Measurements from ENCODE around the gene PLEKHM1.
"Not testable (repeated sequence)": the region's sequence is repeated elsewhere in the genome, so short reads cannot be mapped to it uniquely, and the experiment has no call there.

PLEKHM1 gene

GRCh38 chr17:45490615-45491433 lies at the start of gene PLEKHM1:
TSS of gene PLEKHM1 (minus strand) at chr17:45490721. CDS start at chr17:45482484, 8,237 bp downstream.
- DNase-seq (peak; percentile 85 to 87), ATAC-seq (peak; percentile 99)
- peaks cover 28% of the 10 kb centered on the region for H3K4me1 Mint-ChIP-seq
- peak within 1 kb of the TSS; percentile 94 to 96 for H3K4me3 Mint-ChIP-seq
- H3K9me3 Mint-ChIP-seq, H3K27me3 Mint-ChIP-seq: not testable (repeated sequence)
- peak within 1 kb of the TSS; percentile 94 to 98 for H3K27ac Mint-ChIP-seq

GRCh38 chr17:45538168-45538567 lies 47.6 kb upstream of the PLEKHM1 start:
- not testable (repeated sequence) for H3K9me3 Mint-ChIP-seq, DNase-seq, H3K4me1 Mint-ChIP-seq, H3K4me3 Mint-ChIP-seq, H3K27me3 Mint-ChIP-seq, ATAC-seq, H3K27ac Mint-ChIP-seq

- not testable (repeated sequence) for H3K27me3 Mint-ChIP-seq, DNase-seq, H3K4me1 Mint-ChIP-seq, H3K27ac Mint-ChIP-seq, ATAC-seq, H3K4me3 Mint-ChIP-seq, H3K9me3 Mint-ChIP-seq
These were observed 15.6 kb upstream of the PLEKHM1 start for GRCh38 chr17:45506072-45506471.

GRCh38 chr17:45505183-45505582 lies 14.7 kb upstream of the PLEKHM1 start:
- H3K9me3 Mint-ChIP-seq, ATAC-seq, H3K4me1 Mint-ChIP-seq, H3K27me3 Mint-ChIP-seq, H3K4me3 Mint-ChIP-seq, H3K27ac Mint-ChIP-seq, DNase-seq: not testable (repeated sequence)

- H3K9me3 Mint-ChIP-seq: not testable (repeated sequence)
- ATAC-seq: peak; percentile 64
These were observed 10.7 kb upstream of the PLEKHM1 start for GRCh38 chr17:45501092-45501707.

GRCh38 chr17:45500478-45500877 lies 10.0 kb upstream of the PLEKHM1 start:
- not testable (repeated sequence) for ATAC-seq, H3K4me3 Mint-ChIP-seq, H3K4me1 Mint-ChIP-seq, DNase-seq, H3K27me3 Mint-ChIP-seq, H3K9me3 Mint-ChIP-seq, H3K27ac Mint-ChIP-seq

More at GRCh38 chr17:45501092-45501707, 10.7 kb upstream of the PLEKHM1 start:
- H3K27me3 Mint-ChIP-seq, H3K4me1 Mint-ChIP-seq, DNase-seq, H3K4me3 Mint-ChIP-seq, H3K27ac Mint-ChIP-seq: not testable (repeated sequence)

- not testable (repeated sequence) for ATAC-seq, DNase-seq, H3K27ac Mint-ChIP-seq, H3K4me3 Mint-ChIP-seq, H3K4me1 Mint-ChIP-seq, H3K9me3 Mint-ChIP-seq, H3K27me3 Mint-ChIP-seq
These were observed 8.7 kb upstream of the PLEKHM1 start for GRCh38 chr17:45499208-45499607.

- H3K9me3 Mint-ChIP-seq, DNase-seq, H3K4me3 Mint-ChIP-seq, ATAC-seq, H3K27me3 Mint-ChIP-seq, H3K4me1 Mint-ChIP-seq, H3K27ac Mint-ChIP-seq: not testable (repeated sequence)
These were observed 7.9 kb upstream of the PLEKHM1 start for GRCh38 chr17:45498377-45498776.

- not testable (repeated sequence) for H3K27me3 Mint-ChIP-seq, H3K27ac Mint-ChIP-seq, ATAC-seq, H3K4me3 Mint-ChIP-seq, DNase-seq, H3K4me1 Mint-ChIP-seq, H3K9me3 Mint-ChIP-seq
These were observed 6.9 kb upstream of the PLEKHM1 start for GRCh38 chr17:45497449-45497848.

GRCh38 chr17:45496507-45496906 lies 6.0 kb upstream of the PLEKHM1 start:
- not testable (repeated sequence) for ATAC-seq, H3K27ac Mint-ChIP-seq, H3K4me1 Mint-ChIP-seq, H3K4me3 Mint-ChIP-seq, DNase-seq, H3K9me3 Mint-ChIP-seq, H3K27me3 Mint-ChIP-seq

GRCh38 chr17:45494556-45494955 lies 4.0 kb upstream of the PLEKHM1 start:
- H3K4me3 Mint-ChIP-seq, H3K27ac Mint-ChIP-seq, H3K9me3 Mint-ChIP-seq: not testable (repeated sequence)

GRCh38 chr17:45492156-45492555 lies 1.6 kb upstream of the PLEKHM1 start:
- not testable (repeated sequence) for H3K27ac Mint-ChIP-seq, H3K4me3 Mint-ChIP-seq, ATAC-seq, H3K27me3 Mint-ChIP-seq, H3K9me3 Mint-ChIP-seq, DNase-seq
- H3K4me1 Mint-ChIP-seq: peaks cover 28% of the 10 kb centered on the region

More at GRCh38 chr17:45494556-45494955, 4.0 kb upstream of the PLEKHM1 start:
- not testable (repeated sequence) for H3K27me3 Mint-ChIP-seq, H3K4me1 Mint-ChIP-seq, DNase-seq, ATAC-seq

GRCh38 chr17:45490198-45490597 lies 323 bp downstream of the PLEKHM1 start:
- Mint-ChIP-seq H3K4me3 (peak overlapping the region; percentile 90 to 96), H3K4me1 (peaks cover 28% of the 10 kb centered on the region), H3K27ac (peak overlapping the region; percentile 94 to 98)
- ATAC-seq: peak; percentile 44
- not testable (repeated sequence) for DNase-seq, H3K27me3 Mint-ChIP-seq, H3K9me3 Mint-ChIP-seq

- not testable (repeated sequence) for H3K27me3 Mint-ChIP-seq, H3K27ac Mint-ChIP-seq
These were observed 2.8 kb downstream of the PLEKHM1 start for GRCh38 chr17:45487704-45488103.

GRCh38 chr17:45483591-45484216 lies 6.8 kb downstream of the PLEKHM1 start:
- H3K4me1 Mint-ChIP-seq: peaks cover 22% of the 10 kb centered on the region
- H3K27ac Mint-ChIP-seq, H3K4me3 Mint-ChIP-seq, H3K27me3 Mint-ChIP-seq, H3K9me3 Mint-ChIP-seq, ATAC-seq, DNase-seq: not testable (repeated sequence)

More at GRCh38 chr17:45487704-45488103, 2.8 kb downstream of the PLEKHM1 start:
- H3K4me3 Mint-ChIP-seq, ATAC-seq, DNase-seq, H3K9me3 Mint-ChIP-seq: not testable (repeated sequence)
- peaks cover 38% of the 10 kb centered on the region for H3K4me1 Mint-ChIP-seq

- H3K9me3 Mint-ChIP-seq, ATAC-seq, H3K27me3 Mint-ChIP-seq, H3K27ac Mint-ChIP-seq, DNase-seq, H3K4me3 Mint-ChIP-seq: not testable (repeated sequence)
- H3K4me1 Mint-ChIP-seq: peaks cover 19% of the 10 kb centered on the region
These were observed 7.3 kb downstream of the PLEKHM1 start for GRCh38 chr17:45483177-45483576.
